ENCODE data around the gene C6.

C6 gene

GRCh38 chr5:41093803-41094202, 119.5 kb downstream of the C6 start:
- Histone ChIP-seq H3K79me1 (ENCODE audit: low read length) (no peaks in the 10 kb centered on the region), H3K23ac (ENCODE audit: low read length) (no peak overlapping the region), H2BK12ac (ENCODE audit: low read length) (no peak overlapping the region), H3K27ac (ENCODE audit: low read depth, low read length) (no peak overlapping the region), H4K12ac (ENCODE audit: low read depth, low read length) (no peak overlapping the region), H4K8ac (ENCODE audit: low read depth, low read length) (no peak overlapping the region), H3K36me3 (ENCODE audit: control insufficient read depth in 1 of 2, insufficient read depth in 2 of 2, low read length in 2 of 2) (no peaks in the 10 kb centered on the region), H3K14ac (ENCODE audit: low read length) (no peak overlapping the region), H3K9me3 (ENCODE audit: insufficient read depth, low read depth, low read length) (peaks cover 1% of the 10 kb centered on the region), H3K4me3 (ENCODE audit: low read depth, low read length) (no peak overlapping the region), H2BK5ac (ENCODE audit: low read depth, low read length, poor library complexity) (no peak overlapping the region), H3K9ac (ENCODE audit: low read length) (no peak overlapping the region), H4K91ac (ENCODE audit: low read depth, low read length) (no peak overlapping the region), H3K27me3 (ENCODE audit: insufficient read depth, low read length) (no peaks in the 10 kb centered on the region), H2AFZ (ENCODE audit: insufficient read depth, low read length, poor library complexity) (no peak overlapping the region), H2AK5ac (ENCODE audit: low read length) (no peak overlapping the region), H3K4me2 (ENCODE audit: low read length) (no peak overlapping the region), H2BK120ac (ENCODE audit: insufficient read depth, low read length, poor library complexity) (no peak overlapping the region), H3K79me2 (ENCODE audit: control insufficient read depth, insufficient read depth, low read length, poor library complexity) (no peaks in the 10 kb centered on the region), H3K4ac (ENCODE audit: low read depth, low read length) (no peak overlapping the region), H3K18ac (ENCODE audit: low read length) (no peak overlapping the region), H3K4me1 (ENCODE audit: control insufficient read depth in 1 of 2, insufficient read depth in 2 of 2, low read length in 2 of 2) (no peaks in the 10 kb centered on the region)
- no CpG with 5 or more reads among the region's 1 CpG for WGBS (ENCODE audit: extremely low coverage, insufficient coverage, insufficient read length)
- no peak for DNase-seq

Data from trophoblast cell (in vitro differentiated cells and primary cell).